ENCODE data around the gene KCNIP1.

DNA sequence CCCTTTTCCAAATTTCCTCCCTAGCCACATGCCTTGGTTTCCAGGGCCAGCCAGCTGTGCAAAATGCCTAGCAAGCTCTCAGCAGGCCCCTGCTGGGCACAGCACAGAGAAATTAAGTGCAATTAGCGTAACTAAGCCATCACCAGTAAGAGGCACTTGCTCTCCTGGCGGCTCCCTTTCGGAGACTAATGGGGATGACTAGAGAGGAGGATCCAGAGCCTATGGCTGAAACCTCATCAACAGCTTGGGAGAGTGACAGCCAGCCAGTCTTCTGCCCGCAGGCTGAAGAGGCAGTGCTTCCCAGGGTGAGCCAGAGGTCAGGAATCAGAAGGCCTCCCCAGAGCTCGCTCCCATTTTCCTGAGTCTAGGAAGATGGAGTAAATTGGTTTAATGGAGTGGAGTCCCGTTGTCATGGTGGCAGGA lies 108.4 kb downstream of the KCNIP1 start:
- no peak for TF ChIP-seq POLR2AphosphoS5 (IDR thresholded peaks at IDR 0.05; ENCODE audit: borderline replicate concordance, low read depth, low read length)
- TF ChIP-seq FOXP2 (optimal IDR thresholded peaks at IDR 0.05; ENCODE audit: control extremely low read depth, extremely low read length, insufficient read depth), result no peak
